Fibroblast of lung (primary cell): ENCODE results near the gene ITGB1BP1.

Source experiments
- CTCF ChIP-seq, 2 donors: IDR thresholded peaks in 1 of 2; conservative IDR thresholded peaks in 1 of 2; 1 replicate in 1 of 2; 2 replicates in 1 of 2; pipeline ENCODE4 v1.5.1; 2011 to 2012; ENCODE audit warnings: low read length in 2 of 2, control low read depth in 1 of 2, inconsistent platforms in 1 of 2, low read depth in 1 of 2, mild to moderate bottlenecking in 1 of 2
- EZH2 ChIP-seq: IDR thresholded peaks from 2 replicates; pipeline ENCODE4 v1.5.1; 2012; ENCODE audit warnings: low read length, control low read depth, mild to moderate bottlenecking; ENCODE audit errors: missing control alignments

- no peak for TF ChIP-seq CTCF (conservative IDR thresholded peaks at IDR 0.05 in 1 of 2, IDR thresholded peaks at IDR 0.05 in 1 of 2; ENCODE audit: low read depth in 1 of 2, low read length in 2 of 2)
- no peak for TF ChIP-seq EZH2
These were observed 27.9 kb upstream of the ITGB1BP1 start for GRCh38 chr2:9451231-9451630.
